SIG-M5 treated with dmso at 0.1 percent for 504 hours (cell line): ENCODE measurements around the gene FKBP8.

Experiments
- DNase-seq: peaks from one replicate; lab custom pipeline; 2025; ENCODE audit not compliant: unreplicated experiment; lab: John Stamatoyannopoulos, UW

Gene FKBP8

GRCh38 chr19:18503337-18503970, 39.9 kb downstream of the FKBP8 start:
- DNase-seq, result no peak

- DNase-seq, result no peak
These were observed 40.6 kb downstream of the FKBP8 start for GRCh38 chr19:18502638-18503294.

DNA sequence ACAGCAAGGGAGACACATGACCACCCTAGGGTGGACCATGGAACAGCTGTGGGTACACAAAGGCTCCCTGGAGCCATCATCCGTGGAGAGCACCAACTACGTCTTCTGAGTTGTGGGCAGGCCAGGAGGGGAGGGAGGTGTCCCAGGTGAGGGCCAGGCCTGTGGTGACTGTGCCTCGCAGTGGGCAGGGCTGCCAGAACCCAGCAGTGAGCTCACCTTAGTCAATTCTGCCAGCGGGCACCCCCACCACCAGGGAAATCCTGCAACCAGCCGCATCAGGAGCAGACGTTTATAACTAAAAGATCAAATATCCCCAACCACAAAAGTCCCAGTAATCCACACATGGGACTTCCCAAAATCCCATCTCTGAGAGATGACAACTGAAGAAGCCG, 41.1 kb downstream of the FKBP8 start:
- no peak for DNase-seq

- no peak for DNase-seq
These were observed 41.5 kb downstream of the FKBP8 start for GRCh38 chr19:18501832-18502231.

DNA sequence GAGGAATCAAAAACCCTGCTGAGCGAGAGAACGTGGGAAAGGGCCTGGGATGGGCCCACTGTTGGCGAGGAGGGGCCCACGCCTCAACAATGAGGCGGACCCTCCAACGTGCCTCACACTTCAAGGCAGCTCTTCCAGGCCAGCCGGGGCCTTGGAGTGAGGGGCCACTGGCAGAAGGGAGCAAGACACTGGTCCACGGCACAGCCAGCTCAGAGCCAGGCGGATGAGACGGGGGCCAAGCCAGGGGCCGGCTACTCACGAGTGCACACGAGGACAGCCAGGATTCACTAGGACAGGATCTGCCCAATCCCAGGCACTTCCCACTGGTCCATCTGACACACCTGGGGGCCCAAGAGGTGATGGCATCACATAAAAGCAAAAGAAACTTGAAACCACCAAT, 42.0 kb downstream of the FKBP8 start:
- DNase-seq, result no peak

DNA sequence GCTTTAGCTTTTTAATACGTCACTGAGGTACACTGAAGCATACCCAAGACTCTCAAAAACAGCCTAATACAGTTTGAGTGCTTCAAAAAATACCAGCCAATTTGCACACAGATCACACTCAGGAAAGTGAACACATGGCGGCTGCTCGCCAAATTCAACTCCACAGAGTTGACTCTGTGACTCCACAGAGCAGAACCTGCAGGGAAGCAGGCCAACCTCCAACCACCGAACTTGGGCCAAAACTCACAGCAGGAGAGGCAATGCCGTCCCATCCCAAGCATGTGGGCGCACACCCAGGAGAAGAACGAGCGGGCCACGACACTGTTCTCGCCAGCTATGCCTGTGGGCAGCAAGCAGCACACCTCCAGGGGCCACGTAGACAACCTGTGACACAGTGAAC, 42.6 kb downstream of the FKBP8 start:
- no peak for DNase-seq

DNA sequence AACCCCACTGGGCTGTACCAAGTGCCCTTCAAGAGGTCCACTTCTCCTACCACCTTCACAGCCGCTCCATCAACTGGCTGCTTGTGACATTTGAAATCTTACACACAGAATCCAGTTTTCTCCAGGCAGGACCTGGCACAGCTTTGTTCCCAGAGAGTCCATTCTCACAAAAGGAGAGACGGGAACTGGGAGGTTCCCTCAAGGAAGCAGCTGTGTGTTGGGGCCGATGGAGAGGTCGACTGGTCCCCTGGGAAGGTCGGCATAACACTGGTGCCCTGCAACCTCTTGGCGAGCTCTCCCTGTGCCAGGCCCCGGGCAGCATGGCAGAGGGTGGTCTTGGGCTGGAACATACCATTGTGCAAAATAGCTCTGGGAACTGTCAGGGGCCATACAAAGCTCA, 43.0 kb downstream of the FKBP8 start:
- no peak for DNase-seq

- no peak for DNase-seq
These were observed 44.2 kb downstream of the FKBP8 start for GRCh38 chr19:18499055-18499775.

DNA sequence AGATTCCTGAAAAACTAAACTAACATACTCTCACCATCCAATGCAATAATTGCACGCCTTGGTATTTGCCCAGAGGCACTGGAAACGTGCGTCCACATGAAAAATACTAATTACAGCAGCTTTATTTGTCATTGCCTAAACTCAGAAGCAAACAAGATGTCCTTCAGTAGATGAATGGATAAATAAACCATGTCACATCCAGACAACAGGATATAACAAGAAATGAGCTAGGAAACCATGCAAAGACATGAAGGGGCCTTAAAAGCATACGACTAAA, 46.5 kb downstream of the FKBP8 start:
- no peak for DNase-seq

GRCh38 chr19:18496167-18496979, 47.0 kb downstream of the FKBP8 start:
- peak; percentile 41 for DNase-seq

- no peak for DNase-seq
These were observed 48.0 kb downstream of the FKBP8 start for GRCh38 chr19:18495204-18495911.

- DNase-seq, result no peak
These were observed 49.1 kb downstream of the FKBP8 start for GRCh38 chr19:18494267-18494607.

DNA sequence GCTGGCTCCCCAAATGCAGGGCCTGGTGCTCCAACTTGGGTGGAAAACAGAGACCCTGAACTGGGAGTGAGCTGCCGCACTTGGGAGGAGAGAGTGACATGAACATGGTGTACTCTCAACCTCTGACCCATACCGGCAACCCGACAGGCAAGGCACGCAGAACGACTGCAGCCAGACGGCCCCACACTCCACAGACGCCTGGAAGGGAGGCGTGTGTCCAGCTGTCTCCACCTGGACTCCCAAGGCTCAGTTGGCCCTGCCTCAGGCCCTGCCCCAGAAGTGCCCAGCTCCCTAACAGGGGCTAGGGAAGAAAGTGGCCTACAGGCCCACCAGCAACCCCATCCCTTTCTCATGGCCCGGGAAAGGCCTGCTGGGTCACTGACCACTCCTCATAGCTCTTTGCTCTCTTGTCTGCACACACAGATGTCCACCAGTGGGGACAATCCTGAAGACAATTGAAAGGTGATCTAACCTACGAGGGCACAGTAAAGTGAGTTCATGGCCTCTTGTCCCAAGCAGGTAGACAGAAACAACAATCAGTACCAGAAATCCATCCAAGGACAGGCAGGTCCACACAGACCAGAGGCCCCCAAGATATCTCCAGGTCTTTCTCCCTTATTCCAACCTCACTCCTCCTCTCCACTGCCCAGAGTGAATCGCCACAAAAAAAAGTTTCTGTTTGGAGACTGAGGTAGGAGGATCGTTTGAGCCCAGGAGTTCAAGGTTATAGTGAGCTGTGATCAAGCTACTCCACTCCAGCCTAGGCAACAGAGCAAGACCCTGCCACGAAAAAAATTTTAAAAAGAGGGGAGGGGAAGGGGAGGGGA, 49.7 kb downstream of the FKBP8 start:
- no peak for DNase-seq

DNA sequence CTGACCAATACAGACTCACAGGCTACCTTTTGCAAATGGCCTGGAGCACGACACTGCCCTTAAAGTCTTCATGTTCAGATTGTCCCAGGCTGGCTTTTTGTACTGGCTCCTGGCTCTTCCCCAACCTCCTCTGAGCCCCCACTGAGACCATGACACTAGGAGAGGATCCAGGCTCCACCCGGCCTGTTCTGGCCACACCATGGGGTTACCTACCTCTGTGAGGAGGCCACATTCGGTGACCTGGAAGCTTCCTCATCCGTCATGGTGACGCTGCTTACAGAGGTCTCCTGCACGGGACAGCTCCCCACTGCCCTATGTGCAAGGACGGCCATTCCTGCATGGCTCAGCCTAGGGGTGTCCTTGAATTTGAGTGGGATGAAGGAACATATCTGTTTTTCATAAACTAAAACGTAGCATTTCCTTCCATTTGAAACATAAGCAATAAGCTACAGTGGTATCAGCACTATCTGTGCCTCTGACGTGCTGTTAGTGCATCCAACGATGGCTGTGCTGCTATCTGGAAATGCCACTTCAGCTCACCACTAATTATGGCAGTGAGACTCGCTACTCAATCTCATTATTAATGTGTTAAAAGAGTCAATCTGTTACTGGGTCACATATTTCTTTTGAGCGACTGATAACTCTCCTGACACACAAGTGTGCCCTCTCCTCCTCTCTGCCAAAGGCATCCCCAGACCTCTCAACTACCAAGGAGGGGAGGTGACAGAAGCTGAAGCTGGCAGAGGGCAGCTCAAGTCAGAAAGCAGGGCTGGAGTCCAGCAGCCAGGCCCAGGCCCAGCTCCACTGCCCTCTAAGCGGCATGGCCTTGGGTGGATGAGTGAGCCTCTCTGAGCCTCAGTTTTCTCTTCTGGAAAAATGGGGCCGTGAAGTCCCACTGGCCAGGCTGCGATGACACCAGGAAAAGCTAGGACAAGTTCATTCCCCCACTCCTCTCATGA, 51.1 kb downstream of the FKBP8 start:
- no peak for DNase-seq

DNA sequence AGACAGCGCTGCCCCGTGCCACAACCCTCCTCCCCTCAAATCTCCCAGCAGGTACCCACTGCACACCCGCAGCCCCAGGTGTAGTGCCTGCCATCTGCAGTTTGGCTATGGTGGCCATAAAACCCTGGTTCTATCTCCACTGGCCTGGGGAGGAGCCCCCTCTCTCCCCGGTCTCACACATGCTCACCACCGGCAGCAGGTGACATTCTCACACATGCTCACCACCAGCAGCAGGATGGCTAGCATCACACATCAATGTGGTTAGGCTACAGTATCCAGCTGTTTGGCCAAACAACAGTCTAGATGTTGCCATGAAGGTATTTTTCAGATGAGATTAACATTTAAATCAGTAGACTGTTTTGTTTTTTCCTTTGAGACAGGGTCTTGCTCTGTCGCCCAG, 52.6 kb downstream of the FKBP8 start:
- DNase-seq, result no peak

DNA sequence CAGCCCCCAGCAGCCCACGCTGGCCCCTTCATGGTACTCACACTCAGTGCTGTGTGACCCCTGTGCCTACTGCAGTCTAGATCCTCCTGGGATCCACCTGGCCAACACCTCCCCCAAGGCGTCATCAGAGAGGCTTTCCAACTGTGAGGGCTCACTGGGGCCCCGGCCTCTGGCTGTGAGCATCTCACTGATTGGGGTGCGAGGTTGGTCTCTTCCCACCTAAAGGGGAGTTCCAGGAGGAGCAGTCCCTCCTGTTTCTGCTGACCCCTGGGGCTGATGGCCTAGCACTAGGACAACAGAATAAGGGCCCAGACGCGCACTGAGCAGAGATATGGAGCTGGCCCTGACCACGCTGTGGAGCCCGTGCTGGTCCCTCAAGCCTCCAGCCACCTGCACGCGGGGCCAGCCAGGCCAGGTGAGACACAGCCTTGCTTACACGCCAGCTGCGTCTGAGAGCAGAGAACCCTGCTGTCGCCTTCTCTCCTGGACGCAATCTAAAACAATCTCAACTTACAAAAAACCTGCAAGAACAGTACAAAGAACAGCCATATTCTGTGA, 53.7 kb downstream of the FKBP8 start:
- DNase-seq, result no peak

DNA sequence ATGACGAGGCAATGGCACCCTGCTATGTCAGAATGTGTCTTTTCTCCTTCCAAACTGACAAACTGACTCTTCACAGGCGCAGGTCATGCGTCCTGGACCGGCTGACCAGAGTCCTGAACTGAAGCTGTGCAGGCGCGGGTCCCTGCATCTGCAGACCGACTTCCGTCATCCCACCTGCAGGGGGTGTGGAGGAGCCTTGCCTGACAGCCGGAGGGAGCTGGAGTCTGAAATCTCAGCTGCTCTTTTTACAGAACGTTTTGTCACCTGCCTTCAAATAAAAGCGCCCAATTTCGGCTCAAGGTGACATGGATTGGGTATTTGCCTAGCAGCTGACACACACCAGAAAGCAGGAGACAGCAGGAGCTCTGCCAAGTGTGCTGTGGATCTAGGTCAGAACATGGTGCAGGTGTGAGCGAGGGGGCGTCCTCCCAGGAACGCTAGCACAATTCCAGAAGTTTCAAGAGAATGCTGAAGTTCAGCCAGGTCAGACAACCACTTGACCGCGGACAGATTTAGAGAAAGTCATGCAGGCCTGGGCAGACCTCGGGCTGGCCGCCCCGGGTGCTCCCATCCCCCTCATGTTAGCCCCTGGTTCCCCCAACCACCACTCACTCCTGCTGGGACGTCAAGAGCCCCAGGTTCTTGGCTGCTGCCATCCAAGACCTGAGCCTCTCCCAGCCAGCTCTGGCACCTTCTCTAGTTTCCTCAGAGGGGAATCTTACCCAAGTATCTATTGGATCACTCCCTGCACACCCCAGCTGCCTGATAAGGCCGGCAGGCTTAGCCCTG, 54.3 kb downstream of the FKBP8 start:
- no peak for DNase-seq

GRCh38 chr19:18488403-18488723, 55.0 kb downstream of the FKBP8 start:
- no peak for DNase-seq
